A172 (cell line): ENCODE results near the gene CPSF4L. TPM values are rescaled to one million over a fixed set of nuclear protein-coding genes. Genes with fewer than 3 reads are reported as not detected.
"Not testable (repeated sequence)": the region's sequence is repeated elsewhere in the genome, so short reads cannot be mapped to it uniquely, and the experiment has no call there.

ENCODE experiments used
- DNase-seq: peaks from one replicate; pipeline ENCODE4 v3.0.0-alpha.2; 2015; ENCODE audit warnings: low spot score
- total RNA-seq: library from RNA; depleted of rRNA; stranded (reverse); fragments of >200 nt; shearing (Covaris generic); gene quantifications from 2 replicates; pipeline ENCODE4 v1.2.3, GENCODE V29; 2014

The CPSF4L gene
- total RNA-seq, 1 experiment from 2014 or later: not detected

- no peak for DNase-seq
Measured at GRCh38 chr17:73268582-73269328, 7.1 kb upstream of the CPSF4L start.

GRCh38 chr17:73267648-73268537 lies 6.2 kb upstream of the CPSF4L start:
- no peak for DNase-seq

GRCh38 chr17:73266796-73267195 lies 5.1 kb upstream of the CPSF4L start:
- DNase-seq: no peak

- DNase-seq: no peak
Measured at GRCh38 chr17:73265646-73266640, 4.3 kb upstream of the CPSF4L start.

- DNase-seq: not testable (repeated sequence)
Measured at GRCh38 chr17:73264448-73264847, 2.8 kb upstream of the CPSF4L start.

GRCh38 chr17:73262676-73263642 lies 1.3 kb upstream of the CPSF4L start:
- DNase-seq: no peak

GRCh38 chr17:73261952-73262675 lies 434 bp upstream of the CPSF4L start:
- no peak for DNase-seq

- DNase-seq: no peak
Measured at GRCh38 chr17:73257516-73257915, 4.2 kb downstream of the CPSF4L start.

GRCh38 chr17:73256220-73256619 lies 5.5 kb downstream of the CPSF4L start:
- no peak for DNase-seq

GRCh38 chr17:73255671-73256181 lies 6.0 kb downstream of the CPSF4L start:
- peak; percentile 71 for DNase-seq

- DNase-seq: no peak
Measured at GRCh38 chr17:73251871-73252270, 9.8 kb downstream of the CPSF4L start.

GRCh38 chr17:73250851-73251640 lies 10.6 kb downstream of the CPSF4L start:
- no peak for DNase-seq

GRCh38 chr17:73249700-73250099 lies 12.0 kb downstream of the CPSF4L start:
- DNase-seq: no peak

- no peak for DNase-seq
Measured at GRCh38 chr17:73248532-73248931, 13.1 kb downstream of the CPSF4L start.

GRCh38 chr17:73247726-73248125 lies 14.0 kb downstream of the CPSF4L start:
- DNase-seq: no peak

GRCh38 chr17:73240561-73240960 lies 21.1 kb downstream of the CPSF4L start:
- no peak for DNase-seq

- DNase-seq: no peak
Measured at GRCh38 chr17:73237714-73238113, 24.0 kb downstream of the CPSF4L start.

- DNase-seq: no peak
Measured at GRCh38 chr17:73234736-73235135, 26.9 kb downstream of the CPSF4L start.
